ENCODE measurements around the gene SOCS7.
A peak's percentile ranks its signal among the peaks of the same experiment; 100 is the strongest.

SOCS7 gene

DNA sequence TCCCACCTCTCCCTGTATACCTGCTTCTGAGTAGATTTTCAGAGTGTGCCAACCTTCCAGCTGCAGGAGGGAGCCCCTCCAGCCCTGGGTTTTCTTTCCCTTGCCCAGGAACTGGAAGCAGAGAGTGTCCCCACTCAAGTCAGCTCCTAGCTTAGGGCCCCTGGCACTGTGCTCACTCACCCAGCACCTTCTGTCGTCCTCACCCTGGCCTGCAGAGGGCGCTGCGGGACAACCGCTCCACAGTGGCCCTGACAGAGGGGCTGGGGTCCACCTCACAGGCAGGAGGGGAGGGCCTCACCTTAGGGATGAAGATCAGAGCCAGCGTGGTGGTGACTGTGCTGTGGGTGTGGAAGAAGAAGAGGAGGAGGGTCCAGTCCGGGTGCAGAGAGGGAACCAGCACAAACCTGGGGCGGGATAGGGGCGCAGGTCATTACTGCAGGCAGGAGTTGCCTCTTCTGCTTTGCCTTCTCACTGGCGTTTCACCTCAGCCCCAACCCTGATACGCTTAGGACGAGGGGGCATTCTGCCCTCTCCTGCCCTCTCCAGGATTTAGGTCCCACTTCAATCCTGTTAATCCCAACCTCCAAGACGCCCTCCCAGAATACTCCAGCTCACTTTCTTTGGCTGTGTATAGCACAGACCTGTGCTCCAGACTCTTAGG, 17.9 kb upstream of the SOCS7 start:
- H3K4me3 ChIP-seq (ENCODE audit: low read length): no peak overlapping the region
- H3K9me2 ChIP-seq (replicated peaks; ENCODE audit: insufficient read depth, low read length): no peaks in the 10 kb centered on the region
- no peak for TF ChIP-seq EZH2phosphoT487 (IDR thresholded peaks at IDR 0.05; ENCODE audit: low read length)
- TF ChIP-seq, protein P1, sequence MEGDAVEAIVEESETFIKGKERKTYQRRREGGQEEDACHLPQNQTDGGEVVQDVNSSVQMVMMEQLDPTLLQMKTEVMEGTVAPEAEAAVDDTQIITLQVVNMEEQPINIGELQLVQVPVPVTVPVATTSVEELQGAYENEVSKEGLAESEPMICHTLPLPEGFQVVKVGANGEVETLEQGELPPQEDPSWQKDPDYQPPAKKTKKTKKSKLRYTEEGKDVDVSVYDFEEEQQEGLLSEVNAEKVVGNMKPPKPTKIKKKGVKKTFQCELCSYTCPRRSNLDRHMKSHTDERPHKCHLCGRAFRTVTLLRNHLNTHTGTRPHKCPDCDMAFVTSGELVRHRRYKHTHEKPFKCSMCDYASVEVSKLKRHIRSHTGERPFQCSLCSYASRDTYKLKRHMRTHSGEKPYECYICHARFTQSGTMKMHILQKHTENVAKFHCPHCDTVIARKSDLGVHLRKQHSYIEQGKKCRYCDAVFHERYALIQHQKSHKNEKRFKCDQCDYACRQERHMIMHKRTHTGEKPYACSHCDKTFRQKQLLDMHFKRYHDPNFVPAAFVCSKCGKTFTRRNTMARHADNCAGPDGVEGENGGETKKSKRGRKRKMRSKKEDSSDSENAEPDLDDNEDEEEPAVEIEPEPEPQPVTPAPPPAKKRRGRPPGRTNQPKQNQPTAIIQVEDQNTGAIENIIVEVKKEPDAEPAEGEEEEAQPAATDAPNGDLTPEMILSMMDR (IDR thresholded peaks at IDR 0.05; ENCODE audit: low read length): peak; percentile 81
- H3K79me2 ChIP-seq (ENCODE audit: low read length): no peaks in the 10 kb centered on the region
- H3K9me3 ChIP-seq (replicated peaks; ENCODE audit: insufficient read depth, low read length): no peaks in the 10 kb centered on the region
- no peaks in the 10 kb centered on the region for H4K20me1 ChIP-seq (ENCODE audit: insufficient read depth, low read length)
- DNase-seq: peak; percentile 38
- no peak overlapping the region for H3K27ac ChIP-seq (ENCODE audit: low read length)
- H3F3A ChIP-seq (ENCODE audit: insufficient read depth, low read length): no peaks in the 10 kb centered on the region
- H2AFZ ChIP-seq (ENCODE audit: low read length): no peak overlapping the region
- H3K9ac ChIP-seq (ENCODE audit: low read length): no peak overlapping the region
- H3K4me2 ChIP-seq (ENCODE audit: low read depth, low read length): no peak overlapping the region
- no peaks in the 10 kb centered on the region for H3K4me1 ChIP-seq (ENCODE audit: low read length)
- no peaks in the 10 kb centered on the region for H3K27me3 ChIP-seq (replicated peaks; ENCODE audit: insufficient read depth, low read length)
- H3K36me3 ChIP-seq (replicated peaks; ENCODE audit: insufficient read depth, low read length): no peaks in the 10 kb centered on the region

DNA sequence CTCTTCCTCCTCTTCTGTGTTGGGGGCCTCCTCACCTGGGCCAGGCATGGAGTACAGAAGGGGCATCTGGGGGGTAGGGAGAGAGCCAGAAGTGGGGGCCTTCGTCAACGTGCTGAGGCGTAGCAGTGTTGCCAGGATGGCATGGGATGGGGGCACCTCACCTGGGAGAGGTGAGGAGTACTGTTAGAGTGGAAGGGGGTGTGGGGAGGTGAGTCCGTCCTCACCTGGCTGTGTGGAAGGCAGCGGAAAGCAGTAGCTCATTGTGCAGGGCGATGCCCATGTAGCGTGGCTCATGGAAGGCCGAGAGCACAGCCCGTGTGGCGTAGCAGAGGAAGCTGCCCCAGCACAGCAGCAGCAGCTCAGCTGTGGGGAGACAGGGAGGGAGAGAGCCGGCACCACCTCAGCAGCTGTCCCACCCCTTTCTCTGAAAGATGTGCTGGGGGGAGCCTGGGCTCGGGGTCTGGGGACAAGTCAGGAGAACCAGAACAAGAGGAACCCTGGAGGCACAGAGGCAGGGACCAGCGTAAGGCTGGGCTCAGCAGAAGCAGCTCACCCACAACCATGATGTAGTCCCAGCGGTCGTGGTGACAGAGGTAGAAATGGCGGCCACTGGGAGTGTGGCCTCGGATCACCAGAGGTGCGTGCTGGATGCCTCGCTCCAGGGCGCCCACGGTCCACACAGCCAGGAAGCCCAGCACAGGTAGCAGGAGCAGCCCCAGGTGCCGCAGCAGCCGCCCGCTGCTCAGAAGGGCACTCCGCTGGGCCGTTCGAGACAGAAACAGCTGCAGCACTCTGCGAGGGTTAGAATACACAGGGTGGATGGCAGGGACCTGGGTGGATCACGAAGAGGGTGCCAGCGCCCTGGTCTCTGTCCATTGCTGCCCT, 16.9 kb upstream of the SOCS7 start:
- Histone ChIP-seq H3K36me3 (replicated peaks; ENCODE audit: insufficient read depth, low read length) (no peaks in the 10 kb centered on the region), H3K9me2 (replicated peaks; ENCODE audit: insufficient read depth, low read length) (no peaks in the 10 kb centered on the region), H3K4me3 (ENCODE audit: low read length) (no peak overlapping the region), H3K27ac (ENCODE audit: low read length) (no peak overlapping the region), H3K27me3 (replicated peaks; ENCODE audit: insufficient read depth, low read length) (no peaks in the 10 kb centered on the region), H2AFZ (ENCODE audit: low read length) (no peak overlapping the region), H3K9ac (ENCODE audit: low read length) (no peak overlapping the region), H3K4me2 (ENCODE audit: low read depth, low read length) (no peak overlapping the region), H4K20me1 (ENCODE audit: insufficient read depth, low read length) (no peaks in the 10 kb centered on the region), H3K4me1 (ENCODE audit: low read length) (no peaks in the 10 kb centered on the region), H3F3A (ENCODE audit: insufficient read depth, low read length) (no peaks in the 10 kb centered on the region), H3K79me2 (ENCODE audit: low read length) (no peaks in the 10 kb centered on the region), H3K9me3 (replicated peaks; ENCODE audit: insufficient read depth, low read length) (no peaks in the 10 kb centered on the region)
- DNase-seq: no peak
- TF ChIP-seq EZH2 (optimal IDR thresholded peaks at IDR 0.05; ENCODE audit: low read depth, low read length) (no peak), EZH2phosphoT487 (IDR thresholded peaks at IDR 0.05; ENCODE audit: low read length) (no peak)
- TF ChIP-seq, protein P1 (IDR thresholded peaks at IDR 0.05; ENCODE audit: low read length): no peak

DNA sequence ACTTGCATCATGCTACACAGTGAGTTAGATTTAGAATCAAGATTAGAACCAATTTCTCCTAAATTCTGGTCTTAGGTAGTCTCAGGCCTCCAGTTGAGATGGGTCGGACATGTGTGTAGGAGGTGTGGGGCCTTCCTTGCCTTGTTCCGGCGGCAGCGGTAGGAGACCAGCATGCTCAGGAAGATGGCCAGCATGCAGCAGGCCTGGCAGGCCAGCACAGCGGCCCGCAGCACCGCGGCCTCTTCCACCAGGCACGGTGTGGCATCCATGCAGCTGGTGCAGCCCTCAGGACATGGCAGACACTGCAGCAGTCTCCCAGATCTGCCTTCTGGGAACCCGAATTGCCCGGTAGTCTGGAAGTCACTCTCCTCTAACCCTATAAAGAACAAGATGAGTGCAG, 14.8 kb upstream of the SOCS7 start:
- DNase-seq: no peak
- H3K9me3 ChIP-seq (replicated peaks; ENCODE audit: insufficient read depth, low read length): no peaks in the 10 kb centered on the region
- no peaks in the 10 kb centered on the region for H3F3A ChIP-seq (ENCODE audit: insufficient read depth, low read length)
- no peaks in the 10 kb centered on the region for H3K79me2 ChIP-seq (ENCODE audit: low read length)
- no peak overlapping the region for H3K9ac ChIP-seq (ENCODE audit: low read length)
- no peaks in the 10 kb centered on the region for H3K27me3 ChIP-seq (replicated peaks; ENCODE audit: insufficient read depth, low read length)
- no peaks in the 10 kb centered on the region for H4K20me1 ChIP-seq (ENCODE audit: insufficient read depth, low read length)
- no peak overlapping the region for H3K4me3 ChIP-seq (ENCODE audit: low read length)
- H3K36me3 ChIP-seq (replicated peaks; ENCODE audit: insufficient read depth, low read length): no peaks in the 10 kb centered on the region
- H3K9me2 ChIP-seq (replicated peaks; ENCODE audit: insufficient read depth, low read length): no peaks in the 10 kb centered on the region
- TF ChIP-seq EZH2 (optimal IDR thresholded peaks at IDR 0.05; ENCODE audit: low read depth, low read length) (no peak), EZH2phosphoT487 (IDR thresholded peaks at IDR 0.05; ENCODE audit: low read length) (no peak)
- TF ChIP-seq, protein P1 (IDR thresholded peaks at IDR 0.05; ENCODE audit: low read length): no peak
- H3K4me1 ChIP-seq (ENCODE audit: low read length): no peaks in the 10 kb centered on the region
- H2AFZ ChIP-seq (ENCODE audit: low read length): no peak overlapping the region
- H3K4me2 ChIP-seq (ENCODE audit: low read depth, low read length): no peak overlapping the region
- no peak overlapping the region for H3K27ac ChIP-seq (ENCODE audit: low read length)
